ENCODE results near the gene PPP1R11.

DNA sequence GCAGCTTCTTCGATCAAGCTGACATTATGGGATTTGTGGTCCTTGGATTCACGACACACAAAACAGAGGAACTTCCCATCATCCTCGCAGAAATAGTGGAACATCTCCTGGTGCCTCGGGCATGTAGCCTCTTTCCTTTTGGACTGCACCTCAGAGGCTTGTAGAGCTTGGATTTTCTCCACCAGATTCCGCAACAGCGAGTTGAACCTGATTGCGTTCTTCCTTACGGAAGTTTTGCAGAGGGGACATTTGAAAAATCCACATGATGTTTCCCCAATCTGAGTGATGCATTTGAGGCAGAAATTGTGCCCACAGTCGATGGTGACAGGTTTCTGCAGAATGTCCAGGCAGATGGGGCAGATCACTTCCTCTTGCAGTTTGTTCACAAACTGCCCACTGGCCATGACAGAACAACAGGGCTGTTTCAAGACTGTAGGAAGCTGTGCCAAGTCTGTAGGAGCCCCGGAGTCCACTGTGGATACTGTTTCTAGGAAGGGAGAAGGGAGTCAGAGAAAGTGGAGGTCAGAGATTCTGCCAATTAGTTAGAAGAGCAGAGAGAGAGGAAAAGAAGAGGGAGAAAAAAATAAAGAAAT is 45.5 kb downstream of the PPP1R11 start:
- no peak for TF ChIP-seq POLR2A (IDR thresholded peaks at IDR 0.05)
- TF ChIP-seq, protein P1, sequence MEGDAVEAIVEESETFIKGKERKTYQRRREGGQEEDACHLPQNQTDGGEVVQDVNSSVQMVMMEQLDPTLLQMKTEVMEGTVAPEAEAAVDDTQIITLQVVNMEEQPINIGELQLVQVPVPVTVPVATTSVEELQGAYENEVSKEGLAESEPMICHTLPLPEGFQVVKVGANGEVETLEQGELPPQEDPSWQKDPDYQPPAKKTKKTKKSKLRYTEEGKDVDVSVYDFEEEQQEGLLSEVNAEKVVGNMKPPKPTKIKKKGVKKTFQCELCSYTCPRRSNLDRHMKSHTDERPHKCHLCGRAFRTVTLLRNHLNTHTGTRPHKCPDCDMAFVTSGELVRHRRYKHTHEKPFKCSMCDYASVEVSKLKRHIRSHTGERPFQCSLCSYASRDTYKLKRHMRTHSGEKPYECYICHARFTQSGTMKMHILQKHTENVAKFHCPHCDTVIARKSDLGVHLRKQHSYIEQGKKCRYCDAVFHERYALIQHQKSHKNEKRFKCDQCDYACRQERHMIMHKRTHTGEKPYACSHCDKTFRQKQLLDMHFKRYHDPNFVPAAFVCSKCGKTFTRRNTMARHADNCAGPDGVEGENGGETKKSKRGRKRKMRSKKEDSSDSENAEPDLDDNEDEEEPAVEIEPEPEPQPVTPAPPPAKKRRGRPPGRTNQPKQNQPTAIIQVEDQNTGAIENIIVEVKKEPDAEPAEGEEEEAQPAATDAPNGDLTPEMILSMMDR (IDR thresholded peaks at IDR 0.05): no peak
